ENCODE results near the gene TSHR.

DNA sequence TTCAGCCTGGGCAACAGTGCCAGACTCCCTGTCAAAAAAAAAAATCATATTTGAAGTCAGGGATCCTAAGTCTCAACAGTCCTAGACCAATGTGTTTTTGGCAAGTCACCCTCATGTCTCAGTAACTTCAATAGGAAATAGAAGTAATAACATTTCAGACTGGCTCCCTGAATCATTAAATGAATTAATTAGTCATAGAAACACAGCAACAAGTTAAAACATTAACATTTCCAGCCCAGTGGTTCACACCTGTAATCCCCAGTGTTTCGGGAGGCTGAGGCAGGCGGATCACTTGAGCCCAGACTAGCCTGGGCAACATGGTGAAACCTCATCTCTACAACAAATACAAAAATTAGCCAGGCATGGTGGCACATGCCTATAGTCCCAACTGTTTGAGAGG is 140.1 kb downstream of the TSHR start:
- TF ChIP-seq POLR2AphosphoS5 (IDR thresholded peaks at IDR 0.05; ENCODE audit: borderline replicate concordance, low read depth, low read length) (no peak), EZH2 (IDR thresholded peaks at IDR 0.05) (no peak), FOXP2 (optimal IDR thresholded peaks at IDR 0.05; ENCODE audit: control extremely low read depth, extremely low read length, insufficient read depth) (no peak)

Measured in SK-N-MC (cell line).